Choroid plexus epithelial cell (primary cell): ENCODE results near the gene SPP2.

Experiments
- DNase-seq: peaks from one replicate; pipeline ENCODE4 v3.0.0-alpha.2; 2010; ENCODE audit warnings: low read depth
- H3K4me3 ChIP-seq: 2 replicates; pipeline ENCODE4 v1.5.1; 2011; ENCODE audit warnings: low read depth, mild to moderate bottlenecking, control low read depth, low read length, moderate library complexity
- CTCF ChIP-seq: conservative IDR thresholded peaks from 2 replicates; pipeline ENCODE4 v1.5.1; 2011; ENCODE audit warnings: low read depth, mild to moderate bottlenecking, control low read depth, inconsistent platforms, low read length, moderate library complexity

The SPP2 gene

GRCh38 chr2:234099266-234099665, 48.8 kb downstream of the SPP2 start:
- H3K4me3 ChIP-seq, result no peak overlapping the region
- TF ChIP-seq CTCF, result no peak
- DNase-seq, result no peak

GRCh38 chr2:234100686-234101085, 50.2 kb downstream of the SPP2 start:
- DNase-seq, result no peak
- H3K4me3 ChIP-seq, result no peak overlapping the region
- TF ChIP-seq CTCF, result no peak

DNA sequence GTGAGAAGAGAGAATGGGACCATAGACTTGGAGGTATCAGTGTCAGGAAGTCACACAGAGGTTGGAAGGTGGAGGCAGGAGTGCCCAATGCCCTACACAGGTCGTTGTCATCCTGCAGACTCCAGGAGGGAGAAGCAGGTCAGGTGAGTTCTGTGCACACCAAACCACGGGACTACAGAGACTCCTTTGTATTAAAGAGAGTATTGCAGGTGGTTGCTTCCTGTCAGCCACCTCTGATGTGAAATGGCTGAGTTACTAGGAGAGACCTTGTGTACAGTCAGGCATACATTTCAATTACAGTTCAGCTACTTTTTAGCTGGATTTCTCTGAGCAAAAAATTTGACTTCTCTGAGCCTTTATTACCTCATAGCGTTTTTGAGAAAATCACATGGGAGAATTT, 51.6 kb downstream of the SPP2 start:
- DNase-seq, result no peak
- no peak overlapping the region for H3K4me3 ChIP-seq
- TF ChIP-seq CTCF, result no peak

DNA sequence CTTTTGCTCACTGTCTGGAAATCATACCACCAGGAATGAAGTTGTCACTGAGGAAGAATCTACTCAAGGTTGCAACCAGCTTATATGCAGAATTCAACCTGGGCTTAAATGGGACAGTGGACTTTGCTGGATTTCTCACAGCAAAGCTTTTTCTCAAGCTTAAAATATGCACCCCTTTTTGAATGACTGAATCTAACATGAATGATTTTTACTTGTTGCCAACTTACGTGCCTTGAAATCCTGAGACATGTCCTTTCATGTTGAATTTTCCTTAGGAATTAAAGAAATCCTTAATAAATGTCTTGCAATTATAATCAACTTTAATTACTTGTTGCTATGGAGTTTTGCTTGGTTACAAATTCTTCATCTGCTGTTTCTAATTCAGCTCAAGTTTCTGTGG, 57.4 kb downstream of the SPP2 start:
- DNase-seq, result no peak
- no peak overlapping the region for H3K4me3 ChIP-seq
- no peak for TF ChIP-seq CTCF

- no peak for TF ChIP-seq CTCF
- DNase-seq, result no peak
- no peak overlapping the region for H3K4me3 ChIP-seq
These were observed 58.8 kb downstream of the SPP2 start for GRCh38 chr2:234109321-234109720.

DNA sequence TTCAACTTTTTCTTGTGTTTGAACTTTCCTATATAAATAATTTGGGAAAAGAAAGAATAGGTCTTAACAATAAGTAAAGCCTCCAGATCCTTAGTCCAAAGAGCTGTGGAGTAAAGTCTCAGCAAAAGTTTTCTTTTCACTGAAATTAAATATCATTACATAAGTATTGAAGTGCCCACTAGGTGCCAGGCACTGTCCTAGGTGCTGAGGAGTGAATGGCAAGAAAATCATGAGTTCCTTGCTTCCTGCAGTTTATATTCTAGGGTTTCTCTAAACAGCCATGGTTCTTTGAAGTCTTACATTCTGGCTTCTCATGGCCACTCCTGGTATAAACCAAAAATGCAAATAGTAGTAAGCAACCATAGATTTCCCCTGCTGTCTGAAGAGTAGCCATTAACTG, 59.7 kb downstream of the SPP2 start:
- DNase-seq, result no peak
- TF ChIP-seq CTCF, result no peak

GRCh38 chr2:234111523-234111922, 61.0 kb downstream of the SPP2 start:
- TF ChIP-seq CTCF, result no peak
- no peak for DNase-seq
- H3K4me3 ChIP-seq, result no peak overlapping the region

More for the DNA sequence above, 59.7 kb downstream of the SPP2 start:
- H3K4me3 ChIP-seq, result no peak overlapping the region
